NCI-H226 (cell line): ENCODE measurements around the gene FSD1L.
"Not testable (repeated sequence)": the region's sequence is repeated elsewhere in the genome, so short reads cannot be mapped to it uniquely, and the experiment has no call there.

ENCODE experiments used
- DNase-seq: peaks from one replicate; pipeline ENCODE4 v3.0.0-alpha.2; 2015

FSD1L gene

GRCh38 chr9:105496826-105497225 lies 49.0 kb downstream of the FSD1L start:
- DNase-seq = no peak

GRCh38 chr9:105497704-105498103 lies 49.9 kb downstream of the FSD1L start:
- no peak for DNase-seq

- peak; percentile 25 for DNase-seq
Observed at GRCh38 chr9:105500108-105500766, 52.4 kb downstream of the FSD1L start.

- DNase-seq = no peak
Observed at GRCh38 chr9:105501414-105501813, 53.6 kb downstream of the FSD1L start.

GRCh38 chr9:105502276-105502675 lies 54.4 kb downstream of the FSD1L start:
- no peak for DNase-seq

GRCh38 chr9:105503881-105504280 lies 56.0 kb downstream of the FSD1L start:
- no peak for DNase-seq

GRCh38 chr9:105507096-105507790 lies 59.4 kb downstream of the FSD1L start:
- no peak for DNase-seq

- no peak for DNase-seq
Observed at GRCh38 chr9:105508530-105508929, 60.7 kb downstream of the FSD1L start.

GRCh38 chr9:105510024-105510423 lies 62.2 kb downstream of the FSD1L start:
- peak; percentile 55 for DNase-seq

- DNase-seq = no peak
Observed at GRCh38 chr9:105511446-105511845, 63.6 kb downstream of the FSD1L start.

GRCh38 chr9:105515811-105516413 lies 68.1 kb downstream of the FSD1L start:
- DNase-seq = no peak

- not testable (repeated sequence) for DNase-seq
Observed at GRCh38 chr9:105519710-105520369, 72.0 kb downstream of the FSD1L start.

GRCh38 chr9:105520992-105521391 lies 73.2 kb downstream of the FSD1L start:
- DNase-seq = not testable (repeated sequence)

GRCh38 chr9:105522618-105523385 lies 75.0 kb downstream of the FSD1L start:
- not testable (repeated sequence) for DNase-seq

- no peak for DNase-seq
Observed at GRCh38 chr9:105531530-105531929, 83.7 kb downstream of the FSD1L start.

GRCh38 chr9:105535920-105536668 lies 88.3 kb downstream of the FSD1L start:
- DNase-seq = no peak

GRCh38 chr9:105539452-105539851 lies 91.6 kb downstream of the FSD1L start:
- no peak for DNase-seq

GRCh38 chr9:105541838-105542237 lies 94.0 kb downstream of the FSD1L start:
- no peak for DNase-seq

- no peak for DNase-seq
Observed at GRCh38 chr9:105554042-105554441, 106.2 kb downstream of the FSD1L start.

- peak; percentile 82 for DNase-seq
Observed at GRCh38 chr9:105557804-105558610, 110.2 kb downstream of the FSD1L start, which contains the start of gene FKTN. Gene FKTN (plus strand): TSS chr9:105558131. CDS start chr9:105575033, 16,902 bp downstream.

GRCh38 chr9:105572455-105572854 lies 124.6 kb downstream of the FSD1L start:
- no peak for DNase-seq
